Endodermal cell (in vitro differentiated cells): ENCODE measurements around the gene OSGIN1. TPM values are rescaled to one million over a fixed set of nuclear protein-coding genes. Genes with fewer than 3 reads are reported as not detected.

ENCODE experiments used
- DNase-seq: peaks from one replicate; pipeline ENCODE4 v3.0.0-alpha.2; 2017
- H3K27ac ChIP-seq: 2 replicates; pipeline ENCODE4 v1.5.1; 2013; ENCODE audit warnings: mild to moderate bottlenecking, low read depth, low read length, moderate library complexity
- H3K27me3 ChIP-seq: 2 replicates; pipeline ENCODE4 v1.6.1; 2013; ENCODE audit warnings: mild to moderate bottlenecking, low read length, moderate library complexity; ENCODE audit not compliant: insufficient read depth, control insufficient read depth, poor library complexity, severe bottlenecking
- H3K36me3 ChIP-seq: 2 replicates; pipeline ENCODE4 v1.7.0; 2013; ENCODE audit warnings: mild to moderate bottlenecking, low read length, moderate library complexity; ENCODE audit not compliant: control insufficient read depth, insufficient read depth
- H3K4me1 ChIP-seq: one replicate; pipeline ENCODE4 v1.7.0; 2013; ENCODE audit warnings: low read length; ENCODE audit not compliant: control insufficient read depth, insufficient read depth
- H3K4me3 ChIP-seq: 2 replicates; pipeline ENCODE4 v1.5.1; 2013; ENCODE audit warnings: mild to moderate bottlenecking, low read length, moderate library complexity
- H3K9ac ChIP-seq: 2 replicates; pipeline ENCODE4 v1.6.1; 2013; ENCODE audit warnings: mild to moderate bottlenecking, low read length, moderate library complexity; ENCODE audit not compliant: poor library complexity, severe bottlenecking; ENCODE audit errors: extremely low read depth
- H3K9me3 ChIP-seq: 2 replicates; pipeline ENCODE4 v1.6.1; 2013; ENCODE audit warnings: mild to moderate bottlenecking, low read length, moderate library complexity; ENCODE audit not compliant: control insufficient read depth
- H3K27ac Mint-ChIP-seq: 2 replicates; pipeline ENCODE4 v1.8.0; 2020; ENCODE audit warnings: mixed read lengths
- H3K27me3 Mint-ChIP-seq: 2 replicates; pipeline ENCODE4 v1.8.0; 2021; ENCODE audit warnings: mild to moderate bottlenecking, mixed read lengths; ENCODE audit not compliant: insufficient read depth
- H3K36me3 Mint-ChIP-seq: 2 replicates; pipeline ENCODE4 v1.8.0; 2020; ENCODE audit warnings: low read depth, mixed read lengths
- H3K4me1 Mint-ChIP-seq: 2 replicates; pipeline ENCODE4 v1.8.0; 2020; ENCODE audit warnings: mixed read lengths
- H3K4me3 Mint-ChIP-seq: 2 replicates; pipeline ENCODE4 v1.8.0; 2020; ENCODE audit warnings: mild to moderate bottlenecking, moderate library complexity, mixed read lengths
- H3K9me3 Mint-ChIP-seq: 2 replicates; pipeline ENCODE4 v1.8.0; 2020; ENCODE audit warnings: mild to moderate bottlenecking, mixed read lengths
- CTCF ChIP-seq: fragments of 200-600 bp; sonication (generic); conservative IDR thresholded peaks from 2 replicates; pipeline ENCODE4 v1.5.0; 2021; ENCODE audit warnings: antibody characterized with exemption, mild to moderate bottlenecking
- WGBS, 2 experiments: methylation state at CpG; one replicate each; pipeline versions ENCODE4 v1.1.5 to v1.1.7; 2013; ENCODE audit warnings: missing lambda C conversion rate in 2 of 2, mixed read lengths in 1 of 2; ENCODE audit not compliant: insufficient coverage in 1 of 2, insufficient read length in 1 of 2; 5-methylcytosine and 5-hydroxymethylcytosine counted together
- total RNA-seq, 2 donors: library from RNA; stranded (reverse); fragmentation: NEBNext Ultra II Directional in 1 of 2; extraction: Animal tissue kit (Norgen Biotek cat#: 25700) in 1 of 2; gene quantifications; 2 replicates in 1 of 2; 3 replicates in 1 of 2; pipeline ENCODE4 v1.2.1, GENCODE V29; 2021

OSGIN1 gene
- total RNA-seq, 2 donors from 2014 or later, result 1.6 to 2.7 TPM

DNA sequence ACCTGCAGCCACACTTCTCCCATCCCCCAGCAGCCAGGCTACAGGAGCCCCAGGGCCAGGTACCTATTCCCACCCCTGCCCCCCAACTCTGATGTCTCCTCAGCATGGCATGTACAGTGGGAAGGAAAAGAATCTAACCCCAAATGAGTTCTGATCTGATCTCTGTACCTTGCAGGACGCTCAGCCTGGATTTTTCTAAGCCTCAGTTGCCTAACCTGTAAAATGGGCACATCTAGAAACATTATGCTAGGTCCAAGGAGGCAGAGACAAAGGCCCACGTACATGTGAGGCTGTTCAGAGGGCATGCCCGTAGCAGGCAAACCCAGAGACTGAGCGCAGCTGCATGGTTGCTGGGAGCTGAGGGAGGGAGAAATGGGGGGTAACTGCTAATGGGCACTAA is 54.5 kb downstream of the OSGIN1 start:
- Mint-ChIP-seq H3K36me3 (no peaks in the 10 kb centered on the region), H3K27ac (no peak overlapping the region), H3K4me3 (no peak overlapping the region), H3K27me3 (peaks cover 8% of the 10 kb centered on the region), H3K9me3 (no peaks in the 10 kb centered on the region), H3K4me1 (no peaks in the 10 kb centered on the region)
- WGBS, 2 experiments, result 78 to 84% methylated on average over 2 to 4 of the region's 4 CpGs
- H3K9me3 ChIP-seq, result no peaks in the 10 kb centered on the region
- no peaks in the 10 kb centered on the region for H3K36me3 ChIP-seq
- no peak overlapping the region for H3K27ac ChIP-seq
- no peaks in the 10 kb centered on the region for H3K4me1 ChIP-seq
- DNase-seq, result no peak
- H3K4me3 ChIP-seq, result no peak overlapping the region
- TF ChIP-seq CTCF, result no peak
- H3K9ac ChIP-seq, result no peak overlapping the region
- H3K27me3 ChIP-seq, result no peaks in the 10 kb centered on the region

DNA sequence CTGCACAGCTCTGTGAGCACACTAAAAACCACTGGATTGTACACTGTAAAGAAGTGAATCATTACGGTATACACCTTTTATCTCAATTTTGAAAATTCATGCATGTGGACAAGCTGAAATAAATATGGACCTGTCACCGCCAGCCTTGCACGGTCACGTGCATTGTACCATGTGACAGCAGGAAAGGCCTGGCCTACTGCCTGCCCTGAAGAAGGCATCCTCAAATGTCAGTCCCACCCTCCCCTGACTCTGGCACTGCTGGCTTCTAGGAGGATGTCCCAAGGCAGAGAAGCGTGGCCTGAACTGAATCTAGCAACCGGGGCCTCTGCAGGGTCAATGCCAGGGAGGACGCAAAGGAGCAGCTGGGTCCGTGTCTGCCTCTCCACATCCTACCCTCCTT is 54.9 kb downstream of the OSGIN1 start:
- no peak overlapping the region for H3K4me3 ChIP-seq
- H3K36me3 ChIP-seq, result no peaks in the 10 kb centered on the region
- no peaks in the 10 kb centered on the region for H3K9me3 ChIP-seq
- no peak for DNase-seq
- no peaks in the 10 kb centered on the region for H3K27me3 ChIP-seq
- no peaks in the 10 kb centered on the region for H3K4me1 Mint-ChIP-seq
- H3K27ac ChIP-seq, result no peak overlapping the region
- H3K4me1 ChIP-seq, result no peaks in the 10 kb centered on the region
- no peaks in the 10 kb centered on the region for H3K9me3 Mint-ChIP-seq
- H3K27ac Mint-ChIP-seq, result no peak overlapping the region
- no peaks in the 10 kb centered on the region for H3K36me3 Mint-ChIP-seq
- H3K27me3 Mint-ChIP-seq, result peaks cover 8% of the 10 kb centered on the region
- TF ChIP-seq CTCF, result no peak
- 81 to 96% methylated on average over 4 to 7 of the region's 8 CpGs for WGBS, 2 experiments
- no peak overlapping the region for H3K9ac ChIP-seq
- H3K4me3 Mint-ChIP-seq, result no peak overlapping the region

DNA sequence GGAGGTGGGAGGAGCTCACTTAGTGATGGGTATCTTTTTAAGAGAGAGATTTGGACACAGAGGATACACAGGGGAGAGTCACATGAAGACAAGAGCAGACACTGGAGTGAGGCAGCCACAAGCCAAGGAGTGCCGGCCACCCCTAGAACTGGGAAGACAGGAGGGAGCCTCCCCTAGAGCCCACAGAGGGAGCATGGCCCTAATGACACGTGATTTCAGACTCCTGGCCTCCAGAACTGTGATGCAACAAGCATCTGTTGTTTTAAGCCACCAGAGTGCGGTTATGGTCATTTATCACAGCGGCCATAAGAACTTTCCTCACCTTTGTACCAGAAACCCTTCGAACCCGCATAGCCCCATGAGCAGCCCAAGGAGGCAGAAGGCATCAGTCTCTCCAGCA is 56.2 kb downstream of the OSGIN1 start:
- Mint-ChIP-seq H3K27ac (no peak overlapping the region), H3K9me3 (no peaks in the 10 kb centered on the region), H3K4me3 (no peak overlapping the region), H3K27me3 (peaks cover 8% of the 10 kb centered on the region), H3K4me1 (no peaks in the 10 kb centered on the region), H3K36me3 (no peaks in the 10 kb centered on the region)
- WGBS, 2 experiments, result 95 to 97% methylated on average over 6 of the region's 6 CpGs
- H3K4me1 ChIP-seq, result no peaks in the 10 kb centered on the region
- no peak overlapping the region for H3K9ac ChIP-seq
- no peaks in the 10 kb centered on the region for H3K9me3 ChIP-seq
- no peaks in the 10 kb centered on the region for H3K27me3 ChIP-seq
- H3K36me3 ChIP-seq, result no peaks in the 10 kb centered on the region
- H3K4me3 ChIP-seq, result no peak overlapping the region
- TF ChIP-seq CTCF, result no peak
- no peak overlapping the region for H3K27ac ChIP-seq
- DNase-seq, result no peak
